ENCODE measurements around the gene CDC42BPA. TPM values are rescaled to one million over a fixed set of nuclear protein-coding genes. Genes with fewer than 3 reads are reported as not detected.

Gene CDC42BPA
- total RNA-seq, 1 experiment from 2014 or later, result 48.6 TPM

GRCh38 chr1:227058321-227058751 is 260.0 kb downstream of the CDC42BPA start:
- no peak for TF ChIP-seq CTCF (IDR thresholded peaks at IDR 0.05; ENCODE audit: unreplicated experiment)
- Mint-ChIP-seq H3K36me3 (ENCODE audit: insufficient read depth, unreplicated experiment) (peaks cover 5% of the 10 kb centered on the region), H3K27ac (ENCODE audit: unreplicated experiment) (no peak overlapping the region), H3K27me3 (ENCODE audit: unreplicated experiment) (no peaks in the 10 kb centered on the region), H3K9me3 (ENCODE audit: low read depth, unreplicated experiment) (no peaks in the 10 kb centered on the region), H3K4me1 (ENCODE audit: low read depth, unreplicated experiment) (no peaks in the 10 kb centered on the region), H3K4me3 (ENCODE audit: low read depth, unreplicated experiment) (no peak overlapping the region)
- CTCF ChIA-PET, result interaction anchor here (0.7 kb wide), 1 partner anchor 512 kb away, joined by 3 read pairs; no protein-coding TSS in a partner anchor
- BruUV-seq (replicated peaks), result no TSS peak
- intact Hi-C loops (cut with micrococcal nuclease; ENCODE audit: unreplicated experiment), result no loop called here
- DNase-seq, result no peak

GRCh38 chr1:227049253-227049652 is 269.0 kb downstream of the CDC42BPA start:
- no peaks in the 10 kb centered on the region for H3K9me3 Mint-ChIP-seq (ENCODE audit: low read depth, unreplicated experiment)
- no TSS peak for BruUV-seq (replicated peaks)
- H3K4me1 Mint-ChIP-seq (ENCODE audit: low read depth, unreplicated experiment), result no peaks in the 10 kb centered on the region
- intact Hi-C loops (cut with micrococcal nuclease; ENCODE audit: unreplicated experiment), result no loop called here
- CTCF ChIA-PET, result no interaction called here
- no peak overlapping the region for H3K27ac Mint-ChIP-seq (ENCODE audit: unreplicated experiment)
- DNase-seq, result no peak
- H3K4me3 Mint-ChIP-seq (ENCODE audit: low read depth, unreplicated experiment), result no peak overlapping the region
- no peak for TF ChIP-seq CTCF (IDR thresholded peaks at IDR 0.05; ENCODE audit: unreplicated experiment)
- H3K27me3 Mint-ChIP-seq (ENCODE audit: unreplicated experiment), result no peaks in the 10 kb centered on the region
- peaks cover 5% of the 10 kb centered on the region for H3K36me3 Mint-ChIP-seq (ENCODE audit: insufficient read depth, unreplicated experiment)

- H3K36me3 Mint-ChIP-seq (ENCODE audit: insufficient read depth, unreplicated experiment), result peaks cover 5% of the 10 kb centered on the region
- BruUV-seq (replicated peaks), result no TSS peak
- no peaks in the 10 kb centered on the region for H3K4me1 Mint-ChIP-seq (ENCODE audit: low read depth, unreplicated experiment)
- H3K4me3 Mint-ChIP-seq (ENCODE audit: low read depth, unreplicated experiment), result no peak overlapping the region
- no peaks in the 10 kb centered on the region for H3K27me3 Mint-ChIP-seq (ENCODE audit: unreplicated experiment)
- TF ChIP-seq CTCF (IDR thresholded peaks at IDR 0.05; ENCODE audit: unreplicated experiment), result no peak
- CTCF ChIA-PET, result interaction anchor here (0.7 kb wide), 1 partner anchor 311 kb away, joined by 3 read pairs; no protein-coding TSS in a partner anchor
- intact Hi-C loops (cut with micrococcal nuclease; ENCODE audit: unreplicated experiment), result no loop called here
- H3K9me3 Mint-ChIP-seq (ENCODE audit: low read depth, unreplicated experiment), result no peaks in the 10 kb centered on the region
- no peak for DNase-seq
- no peak overlapping the region for H3K27ac Mint-ChIP-seq (ENCODE audit: unreplicated experiment)
These were observed 274.5 kb downstream of the CDC42BPA start for GRCh38 chr1:227043755-227044154.

GRCh38 chr1:227042292-227042691 is 276.0 kb downstream of the CDC42BPA start:
- Mint-ChIP-seq H3K36me3 (ENCODE audit: insufficient read depth, unreplicated experiment) (peaks cover 5% of the 10 kb centered on the region), H3K9me3 (ENCODE audit: low read depth, unreplicated experiment) (no peaks in the 10 kb centered on the region)
- CTCF ChIA-PET, result no interaction called here

More at GRCh38 chr1:227042292-227042691, 276.0 kb downstream of the CDC42BPA start:
- Mint-ChIP-seq H3K27me3 (ENCODE audit: unreplicated experiment) (no peaks in the 10 kb centered on the region), H3K4me3 (ENCODE audit: low read depth, unreplicated experiment) (no peak overlapping the region), H3K4me1 (ENCODE audit: low read depth, unreplicated experiment) (no peaks in the 10 kb centered on the region), H3K27ac (ENCODE audit: unreplicated experiment) (no peak overlapping the region)
- DNase-seq, result no peak
- intact Hi-C loops (cut with micrococcal nuclease; ENCODE audit: unreplicated experiment), result no loop called here
- no peak for TF ChIP-seq CTCF (IDR thresholded peaks at IDR 0.05; ENCODE audit: unreplicated experiment)
- no TSS peak for BruUV-seq (replicated peaks)

Data from Calu3 (cell line).